Measurements from ENCODE around the gene FAM89B.

Gene FAM89B

DNA sequence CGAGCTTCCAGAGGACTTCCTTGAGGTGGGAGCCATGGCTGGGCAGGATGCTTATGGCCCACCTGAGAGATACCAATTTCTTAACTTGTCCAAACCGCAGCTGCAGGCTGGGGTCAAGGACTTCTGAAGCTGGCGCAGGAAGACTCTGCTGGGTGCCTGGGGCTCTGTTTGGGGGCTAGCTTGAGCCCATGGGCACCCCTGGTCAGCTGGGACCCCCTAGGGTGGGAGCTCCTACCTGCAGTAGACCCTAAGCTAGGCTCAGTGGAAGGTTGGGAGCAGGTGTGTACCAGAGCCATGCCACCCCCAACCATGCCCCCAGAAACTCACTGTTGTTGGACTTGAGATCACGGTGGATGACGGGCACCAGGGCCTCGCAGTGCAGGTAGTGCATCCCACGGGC lies 40.4 kb downstream of the FAM89B start:
- H3K9me3 ChIP-seq (ENCODE audit: control insufficient read depth, low read length), result no peaks in the 10 kb centered on the region
- no peaks in the 10 kb centered on the region for H3K27me3 ChIP-seq (ENCODE audit: control insufficient read depth, insufficient read depth, low read length, poor library complexity, severe bottlenecking)
- peaks cover 31% of the 10 kb centered on the region for H3K4me1 ChIP-seq (ENCODE audit: control insufficient read depth, insufficient read depth, low read length)
- H3K27ac ChIP-seq (ENCODE audit: insufficient read depth, low read depth, low read length, poor library complexity, severe bottlenecking), result no peak overlapping the region
- peaks cover 7% of the 10 kb centered on the region for H3K36me3 ChIP-seq (ENCODE audit: control insufficient read depth, insufficient read depth, low read length)
- WGBS, 2 experiments, result 95% methylated on average over 7 of the region's 7 CpGs
- peak overlapping the region; percentile 94 for H3K4me3 ChIP-seq (ENCODE audit: insufficient read depth, low read depth, low read length)

DNA sequence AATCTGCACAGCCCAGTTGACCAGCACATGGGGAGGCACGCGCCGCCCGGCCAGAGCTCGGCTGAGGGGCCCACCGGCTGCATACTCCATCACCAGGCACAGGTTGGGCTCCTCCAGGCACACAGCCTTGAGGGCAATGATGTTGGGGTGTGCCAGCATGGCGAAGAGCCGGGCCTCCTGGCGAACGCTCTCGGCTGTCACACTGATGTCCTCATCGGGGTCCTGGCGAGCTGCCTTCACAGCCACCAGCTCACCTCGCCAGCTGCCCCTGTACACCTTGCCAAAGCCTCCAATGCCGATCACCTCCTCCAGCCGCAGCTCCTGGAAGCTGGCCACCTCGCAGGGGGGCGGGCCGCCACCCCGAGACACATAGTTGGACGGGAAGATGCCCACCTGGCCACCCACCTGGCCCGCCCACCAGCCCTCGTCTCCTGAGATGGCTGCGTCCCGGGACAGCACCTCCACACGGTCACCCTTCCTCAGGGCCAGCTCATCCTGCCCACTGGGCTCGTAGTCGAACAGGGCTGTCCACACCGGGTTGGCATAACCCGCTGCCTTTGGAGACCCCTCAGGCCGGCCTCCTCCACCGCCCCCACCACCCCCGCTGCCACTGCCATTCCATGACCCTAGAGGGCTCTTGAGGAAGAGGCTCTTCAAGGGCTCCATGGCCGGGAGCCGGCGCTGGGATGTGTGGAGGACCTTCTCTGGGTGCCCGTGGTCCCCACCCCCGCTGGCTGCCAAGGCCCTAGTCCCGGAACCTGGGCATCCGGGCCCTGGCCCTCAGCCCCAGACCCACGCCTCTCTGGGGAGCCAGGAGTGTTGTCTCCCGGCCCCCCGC lies 41.0 kb downstream of the FAM89B start:
- Histone ChIP-seq H3K4me1 (ENCODE audit: control insufficient read depth, insufficient read depth, low read length) (peaks cover 31% of the 10 kb centered on the region), H3K27me3 (ENCODE audit: control insufficient read depth, insufficient read depth, low read length, poor library complexity, severe bottlenecking) (no peaks in the 10 kb centered on the region), H3K36me3 (ENCODE audit: control insufficient read depth, insufficient read depth, low read length) (peaks cover 12% of the 10 kb centered on the region), H3K4me3 (ENCODE audit: insufficient read depth, low read depth, low read length) (peak overlapping the region; percentile 94), H3K27ac (ENCODE audit: insufficient read depth, low read depth, low read length, poor library complexity, severe bottlenecking) (no peak overlapping the region), H3K9me3 (ENCODE audit: control insufficient read depth, low read length) (no peaks in the 10 kb centered on the region)
- WGBS, 2 experiments, result 61 to 62% methylated on average over 43 of the region's 43 CpGs

DNA sequence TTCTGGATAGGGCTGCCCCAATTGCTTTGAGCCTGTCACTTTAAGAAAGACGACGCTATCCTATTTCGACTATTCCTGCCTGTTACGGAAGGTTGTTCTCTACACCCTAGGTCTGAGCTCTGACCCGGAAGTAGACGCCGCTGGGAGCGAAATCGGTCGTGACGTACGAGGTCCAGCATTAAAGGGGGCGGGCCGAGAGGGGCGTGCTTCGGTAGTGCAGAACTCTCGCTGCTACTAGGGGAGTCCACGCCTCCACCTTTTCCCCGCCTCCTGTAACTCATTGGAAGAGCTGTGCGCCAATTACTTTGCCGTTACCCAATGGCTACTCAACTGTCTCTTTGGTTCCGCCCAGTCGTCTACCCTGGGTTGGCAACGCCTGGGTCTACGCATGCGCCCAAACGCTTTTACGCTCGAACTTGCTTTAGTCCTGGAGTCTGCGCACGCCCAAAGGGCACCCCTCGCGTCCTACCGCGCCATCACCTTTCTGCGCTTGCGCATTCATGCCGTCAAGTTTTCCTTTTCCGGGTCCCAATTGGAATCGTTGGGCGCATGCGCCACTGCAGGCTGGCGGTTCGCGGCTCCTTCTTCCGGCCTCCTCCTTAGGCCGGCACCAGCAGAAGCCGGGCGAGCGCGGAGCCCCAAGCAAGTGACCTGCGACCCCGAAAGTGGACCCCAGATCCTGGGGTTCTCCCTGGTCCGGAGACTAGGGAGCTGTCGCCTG lies 43.1 kb downstream of the FAM89B start, which contains the start of gene PCNX3:
Gene PCNX3 (plus strand): TSS at position 548 of the 721 bp plus-strand sequence. CDS start 536 bp downstream, outside the sequence.
- peak within 1 kb of the TSS; percentile 94 for H3K4me3 ChIP-seq (ENCODE audit: insufficient read depth, low read depth, low read length)
- WGBS, 2 experiments, result 0% methylated on average over 55 of the region's 55 CpGs
- no peaks in the 10 kb centered on the region for H3K27me3 ChIP-seq (ENCODE audit: control insufficient read depth, insufficient read depth, low read length, poor library complexity, severe bottlenecking)
- peaks cover 23% of the 10 kb centered on the region for H3K36me3 ChIP-seq (ENCODE audit: control insufficient read depth, insufficient read depth, low read length)
- H3K9me3 ChIP-seq (ENCODE audit: control insufficient read depth, low read length), result no peaks in the 10 kb centered on the region
- H3K4me1 ChIP-seq (ENCODE audit: control insufficient read depth, insufficient read depth, low read length), result peaks cover 31% of the 10 kb centered on the region
- H3K27ac ChIP-seq (ENCODE audit: insufficient read depth, low read depth, low read length, poor library complexity, severe bottlenecking), result peak within 1 kb of the TSS; percentile 52

DNA sequence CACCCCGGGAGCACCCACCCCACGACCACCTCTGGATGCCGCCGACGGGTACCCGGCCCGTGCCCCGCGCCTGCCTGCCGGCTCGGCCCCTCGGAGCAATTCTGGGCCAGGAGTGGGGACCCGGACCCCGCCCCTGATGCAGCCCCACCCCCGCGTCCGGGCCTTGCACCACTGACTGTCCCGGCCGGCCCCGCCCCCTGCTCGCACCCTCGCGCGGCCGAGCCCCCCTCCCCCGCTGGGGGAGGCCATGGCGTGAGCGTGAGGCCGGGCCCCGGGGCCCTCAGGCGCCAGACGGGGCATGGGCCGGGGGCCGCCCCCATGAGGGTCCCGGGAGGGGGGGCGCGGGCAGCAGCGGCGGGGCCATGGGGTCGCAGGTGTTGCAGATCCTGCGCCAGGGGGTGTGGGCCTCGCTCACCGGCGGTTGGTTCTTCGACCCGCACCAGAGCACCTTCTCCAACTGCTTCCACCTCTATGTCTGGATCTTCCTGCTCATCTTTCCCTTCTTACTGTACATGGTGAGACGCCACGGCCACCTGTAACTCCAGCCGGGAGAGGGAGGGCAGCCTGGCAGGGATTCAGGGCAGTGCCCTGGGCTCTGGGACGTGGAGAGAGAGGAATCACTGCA lies 43.7 kb downstream of the FAM89B start:
- 3 to 5% methylated on average over 50 of the region's 50 CpGs for WGBS, 2 experiments
- H3K27me3 ChIP-seq (ENCODE audit: control insufficient read depth, insufficient read depth, low read length, poor library complexity, severe bottlenecking), result no peaks in the 10 kb centered on the region
- peaks cover 29% of the 10 kb centered on the region for H3K36me3 ChIP-seq (ENCODE audit: control insufficient read depth, insufficient read depth, low read length)
- peaks cover 31% of the 10 kb centered on the region for H3K4me1 ChIP-seq (ENCODE audit: control insufficient read depth, insufficient read depth, low read length)
- H3K4me3 ChIP-seq (ENCODE audit: insufficient read depth, low read depth, low read length), result peak overlapping the region; percentile 94
- H3K27ac ChIP-seq (ENCODE audit: insufficient read depth, low read depth, low read length, poor library complexity, severe bottlenecking), result peak overlapping the region; percentile 26
- H3K9me3 ChIP-seq (ENCODE audit: control insufficient read depth, low read length), result no peaks in the 10 kb centered on the region

DNA sequence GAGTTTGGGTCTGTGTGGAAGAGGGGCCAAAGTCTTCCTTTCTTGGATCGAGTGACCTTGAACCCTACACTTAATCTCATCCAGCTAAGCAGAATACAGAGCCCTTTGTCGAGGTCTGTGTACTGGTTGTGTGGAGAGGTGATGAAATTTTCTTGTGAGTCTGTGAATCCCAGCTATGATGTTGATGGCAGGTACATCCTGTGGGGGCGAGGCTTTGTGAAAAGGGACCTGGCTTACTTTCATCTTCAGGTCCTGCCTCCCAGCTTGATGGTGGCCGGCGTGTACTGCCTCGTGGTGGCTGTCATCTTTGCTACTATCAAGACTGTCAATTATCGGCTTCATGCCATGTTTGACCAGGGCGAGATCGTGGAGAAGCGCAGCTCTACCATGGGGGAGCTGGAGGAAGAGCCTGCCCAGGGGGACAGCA lies 44.2 kb downstream of the FAM89B start:
- Histone ChIP-seq H3K9me3 (ENCODE audit: control insufficient read depth, low read length) (no peaks in the 10 kb centered on the region), H3K4me3 (ENCODE audit: insufficient read depth, low read depth, low read length) (peak overlapping the region; percentile 94), H3K36me3 (ENCODE audit: control insufficient read depth, insufficient read depth, low read length) (peaks cover 29% of the 10 kb centered on the region), H3K4me1 (ENCODE audit: control insufficient read depth, insufficient read depth, low read length) (peaks cover 28% of the 10 kb centered on the region), H3K27ac (ENCODE audit: insufficient read depth, low read depth, low read length, poor library complexity, severe bottlenecking) (no peak overlapping the region), H3K27me3 (ENCODE audit: control insufficient read depth, insufficient read depth, low read length, poor library complexity, severe bottlenecking) (no peaks in the 10 kb centered on the region)
- 86 to 87% methylated on average over 9 to 10 of the region's 10 CpGs for WGBS, 2 experiments

DNA sequence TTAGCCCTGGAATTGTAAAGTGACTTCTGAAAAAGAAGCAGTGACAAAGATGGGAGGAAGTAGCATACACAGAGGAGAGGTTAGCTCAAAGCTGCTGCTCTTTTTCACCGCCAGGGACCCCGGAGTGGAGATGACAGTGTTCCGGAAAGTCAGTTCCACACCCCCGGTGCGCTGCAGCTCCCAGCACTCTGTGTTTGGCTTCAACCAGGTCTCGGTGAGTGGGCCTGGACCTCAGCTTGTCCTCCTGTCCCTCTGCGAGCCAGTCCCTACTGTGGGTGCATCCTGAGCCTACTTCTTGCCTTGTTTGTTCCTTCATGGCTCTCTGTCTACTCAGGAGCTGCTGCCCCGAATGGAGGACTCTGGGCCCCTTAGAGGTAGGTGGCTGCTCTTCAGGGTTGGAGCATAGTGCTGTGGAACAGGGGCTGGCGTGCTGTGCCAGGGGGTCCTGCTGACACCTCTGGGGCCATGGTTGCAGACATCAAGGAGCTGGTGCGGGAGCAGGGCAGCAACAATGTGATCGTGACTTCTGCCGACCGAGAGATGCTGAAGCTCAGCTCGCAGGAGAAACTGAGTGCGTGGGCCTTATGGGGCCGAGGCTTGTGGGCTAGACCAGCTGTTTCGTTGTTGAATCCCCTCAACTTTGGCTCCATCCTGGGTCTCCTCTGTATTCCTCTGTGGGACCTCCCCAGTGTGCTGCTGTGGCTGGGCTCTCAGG lies 45.0 kb downstream of the FAM89B start:
- Histone ChIP-seq H3K27ac (ENCODE audit: insufficient read depth, low read depth, low read length, poor library complexity, severe bottlenecking) (no peak overlapping the region), H3K4me1 (ENCODE audit: control insufficient read depth, insufficient read depth, low read length) (peaks cover 22% of the 10 kb centered on the region), H3K9me3 (ENCODE audit: control insufficient read depth, low read length) (no peaks in the 10 kb centered on the region), H3K27me3 (ENCODE audit: control insufficient read depth, insufficient read depth, low read length, poor library complexity, severe bottlenecking) (no peaks in the 10 kb centered on the region), H3K4me3 (ENCODE audit: insufficient read depth, low read depth, low read length) (no peak overlapping the region), H3K36me3 (ENCODE audit: control insufficient read depth, insufficient read depth, low read length) (peaks cover 29% of the 10 kb centered on the region)
- WGBS, 2 experiments, result 96% methylated on average over 17 of the region's 17 CpGs

DNA sequence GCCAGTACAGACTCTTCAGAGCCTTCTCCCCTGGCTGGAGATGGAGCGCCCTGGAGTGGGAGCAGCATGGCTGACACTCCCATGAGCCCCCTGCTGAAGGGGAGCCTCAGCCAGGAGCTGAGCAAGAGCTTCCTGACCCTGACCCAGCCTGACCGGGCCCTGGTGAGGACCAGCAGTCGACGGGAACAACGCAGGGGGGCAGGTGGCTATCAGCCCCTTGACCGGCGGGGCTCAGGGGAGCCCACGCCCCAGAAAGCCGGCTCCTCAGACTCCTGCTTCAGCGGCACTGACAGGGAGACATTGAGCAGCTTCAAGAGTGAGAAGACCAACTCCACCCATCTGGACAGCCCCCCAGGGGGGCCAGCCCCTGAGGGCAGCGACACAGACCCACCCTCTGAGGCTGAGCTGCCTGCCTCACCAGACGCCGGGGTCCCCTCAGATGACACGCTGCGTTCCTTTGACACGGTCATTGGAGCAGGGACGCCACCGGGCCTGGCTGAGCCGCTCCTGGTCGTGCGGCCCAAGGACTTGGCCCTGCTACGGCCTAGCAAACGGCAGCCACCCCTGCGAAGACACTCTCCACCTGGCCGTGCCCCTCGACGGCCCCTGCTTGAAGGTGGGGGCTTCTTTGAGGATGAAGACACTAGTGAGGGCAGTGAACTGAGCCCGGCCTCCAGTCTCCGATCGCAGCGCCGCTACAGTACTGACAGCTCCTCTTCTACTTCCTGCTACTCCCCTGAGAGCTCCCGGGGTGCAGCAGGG lies 45.8 kb downstream of the FAM89B start:
- Histone ChIP-seq H3K36me3 (ENCODE audit: control insufficient read depth, insufficient read depth, low read length) (peaks cover 32% of the 10 kb centered on the region), H3K4me1 (ENCODE audit: control insufficient read depth, insufficient read depth, low read length) (peaks cover 15% of the 10 kb centered on the region), H3K27ac (ENCODE audit: insufficient read depth, low read depth, low read length, poor library complexity, severe bottlenecking) (no peak overlapping the region), H3K4me3 (ENCODE audit: insufficient read depth, low read depth, low read length) (no peak overlapping the region), H3K27me3 (ENCODE audit: control insufficient read depth, insufficient read depth, low read length, poor library complexity, severe bottlenecking) (no peaks in the 10 kb centered on the region), H3K9me3 (ENCODE audit: control insufficient read depth, low read length) (no peaks in the 10 kb centered on the region)
- WGBS, 2 experiments, result 96% methylated on average over 33 of the region's 33 CpGs

DNA sequence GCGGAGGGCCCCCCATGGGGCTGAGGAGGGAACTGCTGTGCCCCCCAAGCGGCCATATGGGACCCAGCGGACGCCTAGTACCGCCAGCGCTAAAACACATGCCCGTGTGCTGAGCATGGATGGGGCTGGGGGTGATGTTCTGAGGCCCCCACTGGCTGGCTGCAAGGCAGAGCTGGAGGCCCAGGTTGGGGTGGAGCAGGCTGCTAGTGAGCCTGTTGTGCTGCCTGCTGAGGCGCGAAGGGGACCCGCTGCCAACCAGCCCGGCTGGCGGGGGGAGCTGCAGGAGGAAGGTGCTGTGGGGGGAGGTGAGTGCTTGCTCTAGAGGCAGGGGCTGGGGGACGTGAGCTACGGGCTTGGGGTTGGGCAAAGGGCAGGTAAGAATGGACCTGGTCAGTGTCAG lies 46.4 kb downstream of the FAM89B start:
- H3K36me3 ChIP-seq (ENCODE audit: control insufficient read depth, insufficient read depth, low read length), result peaks cover 33% of the 10 kb centered on the region
- no peak overlapping the region for H3K27ac ChIP-seq (ENCODE audit: insufficient read depth, low read depth, low read length, poor library complexity, severe bottlenecking)
- no peak overlapping the region for H3K4me3 ChIP-seq (ENCODE audit: insufficient read depth, low read depth, low read length)
- no peaks in the 10 kb centered on the region for H3K9me3 ChIP-seq (ENCODE audit: control insufficient read depth, low read length)
- H3K4me1 ChIP-seq (ENCODE audit: control insufficient read depth, insufficient read depth, low read length), result peaks cover 12% of the 10 kb centered on the region
- WGBS, 2 experiments, result 96 to 97% methylated on average over 14 of the region's 14 CpGs
- no peaks in the 10 kb centered on the region for H3K27me3 ChIP-seq (ENCODE audit: control insufficient read depth, insufficient read depth, low read length, poor library complexity, severe bottlenecking)

DNA sequence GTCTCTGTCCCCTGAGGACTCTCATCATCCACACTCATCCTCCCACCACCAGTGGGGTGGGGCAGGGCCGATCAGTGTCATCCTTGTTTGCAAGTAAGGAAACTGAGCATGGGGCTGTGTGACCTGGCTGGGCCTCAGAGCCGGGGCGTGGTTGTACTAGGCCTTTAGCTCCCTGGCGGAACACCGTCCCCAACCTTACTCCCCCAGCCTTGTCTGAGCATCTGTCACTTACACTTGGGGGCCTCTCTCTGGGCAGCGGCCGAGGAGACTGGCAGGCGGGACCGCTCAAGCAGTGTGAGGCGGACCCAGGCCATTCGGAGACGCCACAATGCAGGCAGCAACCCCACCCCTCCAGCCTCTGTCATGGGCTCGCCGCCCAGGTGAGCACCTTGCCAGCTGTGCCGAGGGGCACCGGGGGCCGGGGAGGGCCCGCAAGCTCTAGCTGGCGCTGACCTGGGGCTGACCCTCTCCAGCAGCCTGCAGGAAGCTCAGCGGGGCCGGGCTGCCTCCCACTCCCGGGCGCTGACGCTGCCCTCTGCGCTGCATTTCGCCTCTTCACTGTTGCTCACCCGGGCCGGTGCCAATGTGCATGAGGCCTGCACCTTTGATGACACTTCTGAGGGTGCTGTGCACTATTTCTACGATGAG lies 47.1 kb downstream of the FAM89B start:
- Histone ChIP-seq H3K27ac (ENCODE audit: insufficient read depth, low read depth, low read length, poor library complexity, severe bottlenecking) (no peak overlapping the region), H3K27me3 (ENCODE audit: control insufficient read depth, insufficient read depth, low read length, poor library complexity, severe bottlenecking) (no peaks in the 10 kb centered on the region), H3K9me3 (ENCODE audit: control insufficient read depth, low read length) (no peaks in the 10 kb centered on the region), H3K36me3 (ENCODE audit: control insufficient read depth, insufficient read depth, low read length) (peaks cover 33% of the 10 kb centered on the region), H3K4me1 (ENCODE audit: control insufficient read depth, insufficient read depth, low read length) (peaks cover 12% of the 10 kb centered on the region), H3K4me3 (ENCODE audit: insufficient read depth, low read depth, low read length) (no peak overlapping the region)
- 95 to 96% methylated on average over 29 of the region's 29 CpGs for WGBS, 2 experiments
